Measurements from ENCODE around the gene OR5M11.

OR5M11 gene

DNA sequence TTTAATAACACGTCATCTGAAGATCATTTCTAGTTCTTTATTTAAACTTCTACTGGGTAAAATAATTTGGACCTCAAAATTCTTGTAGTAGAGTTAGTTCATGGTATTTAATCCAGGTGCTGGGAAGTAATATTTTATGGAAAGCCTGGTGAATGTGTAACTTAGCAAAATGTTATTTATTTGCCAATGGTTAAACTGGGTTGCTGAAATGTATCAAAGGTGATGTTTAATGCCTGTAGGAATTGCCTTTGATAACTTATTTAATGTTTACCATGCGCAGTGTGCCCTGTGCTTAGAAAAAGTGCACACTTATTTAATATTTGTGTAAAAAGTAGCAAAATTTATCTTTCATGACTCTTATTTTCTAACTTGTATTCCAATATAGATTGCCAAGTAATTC is 11.2 kb downstream of the OR5M11 start:
- POLR2A ChIA-PET = no interaction called here
- DNase-seq (ENCODE audit: extremely low spot score) = no peak
- TF ChIP-seq, protein P1, sequence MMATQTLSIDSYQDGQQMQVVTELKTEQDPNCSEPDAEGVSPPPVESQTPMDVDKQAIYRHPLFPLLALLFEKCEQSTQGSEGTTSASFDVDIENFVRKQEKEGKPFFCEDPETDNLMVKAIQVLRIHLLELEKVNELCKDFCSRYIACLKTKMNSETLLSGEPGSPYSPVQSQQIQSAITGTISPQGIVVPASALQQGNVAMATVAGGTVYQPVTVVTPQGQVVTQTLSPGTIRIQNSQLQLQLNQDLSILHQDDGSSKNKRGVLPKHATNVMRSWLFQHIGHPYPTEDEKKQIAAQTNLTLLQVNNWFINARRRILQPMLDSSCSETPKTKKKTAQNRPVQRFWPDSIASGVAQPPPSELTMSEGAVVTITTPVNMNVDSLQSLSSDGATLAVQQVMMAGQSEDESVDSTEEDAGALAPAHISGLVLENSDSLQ (IDR thresholded peaks at IDR 0.05) = no peak
- no peak for TF ChIP-seq BHLHE40 (IDR thresholded peaks at IDR 0.05; ENCODE audit: borderline replicate concordance)
- TF ChIP-seq SP1 (IDR thresholded peaks at IDR 0.05) = no peak
- TF ChIP-seq ZNF384 (IDR thresholded peaks at IDR 0.05) = no peak
- no peak for TF ChIP-seq TARDBP (IDR thresholded peaks at IDR 0.05)
- no peak for TF ChIP-seq ELF4 (IDR thresholded peaks at IDR 0.05)
- TF ChIP-seq L3MBTL2 (conservative IDR thresholded peaks at IDR 0.05) = no peak
- TF ChIP-seq LEF1 (IDR thresholded peaks at IDR 0.05; ENCODE audit: borderline replicate concordance) = no peak
- no peak for TF ChIP-seq FOXM1 (IDR thresholded peaks at IDR 0.05; ENCODE audit: borderline replicate concordance)
- TF ChIP-seq CTBP1 (IDR thresholded peaks at IDR 0.05; ENCODE audit: borderline replicate concordance) = no peak
- TF ChIP-seq NFRKB (IDR thresholded peaks at IDR 0.05) = no peak
- no peak for TF ChIP-seq HDGF (IDR thresholded peaks at IDR 0.05; ENCODE audit: borderline replicate concordance)
- no peak for TF ChIP-seq SUZ12 (IDR thresholded peaks at IDR 0.05)
- TF ChIP-seq FOXA1 (IDR thresholded peaks at IDR 0.05) = no peak
- no peak for TF ChIP-seq FOXK2 (IDR thresholded peaks at IDR 0.05)
- no peak for TF ChIP-seq ARNT (IDR thresholded peaks at IDR 0.05)
- CTCF ChIA-PET = no interaction called here

DNA sequence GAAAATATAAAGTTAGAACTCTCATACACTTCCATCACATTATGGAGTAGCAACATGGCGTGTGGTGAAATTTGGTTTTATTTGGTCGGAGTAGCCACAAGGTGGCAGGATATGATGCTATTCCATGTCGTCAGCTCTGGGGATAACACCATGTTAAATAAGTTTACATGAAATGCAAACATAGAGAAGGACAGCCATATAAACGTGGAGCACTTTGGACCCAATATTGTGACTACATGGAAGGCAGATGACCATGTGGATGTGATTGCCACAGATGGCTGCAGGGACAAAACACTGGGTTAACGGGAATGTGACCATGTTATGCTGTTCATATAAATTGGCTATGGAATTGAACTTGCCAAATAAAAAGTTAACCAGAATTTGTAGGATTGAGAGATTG is 21.0 kb downstream of the OR5M11 start:
- POLR2A ChIA-PET = no interaction called here
- CTCF ChIA-PET = no interaction called here
- DNase-seq (ENCODE audit: extremely low spot score) = no peak
- TF ChIP-seq ELF4 (IDR thresholded peaks at IDR 0.05) (no peak), FOXA1 (IDR thresholded peaks at IDR 0.05) (no peak), LEF1 (IDR thresholded peaks at IDR 0.05; ENCODE audit: borderline replicate concordance) (no peak), FOXM1 (IDR thresholded peaks at IDR 0.05; ENCODE audit: borderline replicate concordance) (no peak), TARDBP (IDR thresholded peaks at IDR 0.05) (no peak), BHLHE40 (IDR thresholded peaks at IDR 0.05; ENCODE audit: borderline replicate concordance) (no peak), ARNT (IDR thresholded peaks at IDR 0.05) (no peak), SUZ12 (IDR thresholded peaks at IDR 0.05) (no peak), FOXK2 (IDR thresholded peaks at IDR 0.05) (no peak), ZNF384 (IDR thresholded peaks at IDR 0.05) (no peak), NFRKB (IDR thresholded peaks at IDR 0.05) (no peak), L3MBTL2 (conservative IDR thresholded peaks at IDR 0.05) (no peak), HDGF (IDR thresholded peaks at IDR 0.05; ENCODE audit: borderline replicate concordance) (no peak)
- TF ChIP-seq, protein P1 (IDR thresholded peaks at IDR 0.05) = no peak

DNA sequence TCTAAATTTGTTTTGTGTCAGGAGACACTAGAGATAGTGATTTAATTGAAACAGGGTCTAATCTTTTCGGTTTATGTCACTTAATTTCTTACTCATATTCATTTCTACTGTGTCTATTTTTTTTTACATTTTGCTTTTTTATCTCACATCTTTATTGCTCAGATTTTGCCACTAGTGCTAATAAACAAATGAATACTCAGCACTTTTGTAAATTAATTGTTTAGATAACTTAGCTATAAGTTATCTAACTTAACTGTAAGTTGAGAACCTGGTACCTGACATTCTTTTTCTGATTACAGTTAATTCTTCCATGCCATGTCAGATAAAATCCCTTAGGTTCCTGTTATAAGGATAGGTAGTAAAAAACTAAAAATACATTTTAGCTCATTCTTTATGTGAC is 29.8 kb downstream of the OR5M11 start:
- POLR2A ChIA-PET = no interaction called here
- TF ChIP-seq SUZ12 (IDR thresholded peaks at IDR 0.05) (no peak), ARNT (IDR thresholded peaks at IDR 0.05) (no peak), FOXK2 (IDR thresholded peaks at IDR 0.05) (no peak), HDGF (IDR thresholded peaks at IDR 0.05; ENCODE audit: borderline replicate concordance) (no peak), FOXM1 (IDR thresholded peaks at IDR 0.05; ENCODE audit: borderline replicate concordance) (no peak), TARDBP (IDR thresholded peaks at IDR 0.05) (no peak), ZNF384 (IDR thresholded peaks at IDR 0.05) (no peak), LEF1 (IDR thresholded peaks at IDR 0.05; ENCODE audit: borderline replicate concordance) (no peak), NFRKB (IDR thresholded peaks at IDR 0.05) (no peak), SP1 (IDR thresholded peaks at IDR 0.05) (no peak), ELF4 (IDR thresholded peaks at IDR 0.05) (no peak), CTBP1 (IDR thresholded peaks at IDR 0.05; ENCODE audit: borderline replicate concordance) (no peak)
- TF ChIP-seq, protein P1 (IDR thresholded peaks at IDR 0.05) = no peak
- CTCF ChIA-PET = no interaction called here
- DNase-seq (ENCODE audit: extremely low spot score) = no peak

DNA sequence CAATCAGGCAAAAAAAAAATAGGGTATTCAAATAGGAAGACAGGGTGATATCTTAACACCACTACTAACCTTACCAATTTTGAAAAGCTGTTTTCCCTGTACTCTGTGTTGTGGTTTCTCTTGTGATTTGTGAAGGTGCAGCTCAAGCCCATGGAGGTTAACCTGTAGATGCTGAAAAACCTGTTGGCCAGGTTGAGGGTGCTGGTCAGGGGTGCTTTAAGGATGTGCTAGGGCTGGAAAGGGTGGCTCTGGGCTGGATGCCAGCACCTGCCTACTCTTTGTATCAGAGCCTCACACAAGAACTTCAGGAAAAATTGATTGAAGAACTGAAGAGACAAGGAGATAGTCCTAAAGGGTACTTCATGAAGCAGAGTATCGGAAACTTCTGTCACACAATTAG is 33.6 kb downstream of the OR5M11 start:
- TF ChIP-seq NFRKB (IDR thresholded peaks at IDR 0.05) = no peak
- no peak for TF ChIP-seq LEF1 (IDR thresholded peaks at IDR 0.05; ENCODE audit: borderline replicate concordance)
- no peak for TF ChIP-seq SP1 (IDR thresholded peaks at IDR 0.05)
- no peak for TF ChIP-seq TARDBP (IDR thresholded peaks at IDR 0.05)
- no peak for TF ChIP-seq ELF4 (IDR thresholded peaks at IDR 0.05)
- no peak for TF ChIP-seq FOXK2 (IDR thresholded peaks at IDR 0.05)
- TF ChIP-seq, protein P1 (IDR thresholded peaks at IDR 0.05) = no peak
- TF ChIP-seq SUZ12 (IDR thresholded peaks at IDR 0.05) = no peak
- no peak for TF ChIP-seq HDGF (IDR thresholded peaks at IDR 0.05; ENCODE audit: borderline replicate concordance)
- no peak for TF ChIP-seq L3MBTL2 (conservative IDR thresholded peaks at IDR 0.05)
- TF ChIP-seq CTBP1 (IDR thresholded peaks at IDR 0.05; ENCODE audit: borderline replicate concordance) = no peak
- TF ChIP-seq ARNT (IDR thresholded peaks at IDR 0.05) = no peak
- no peak for TF ChIP-seq FOXM1 (IDR thresholded peaks at IDR 0.05; ENCODE audit: borderline replicate concordance)
- no peak for TF ChIP-seq BHLHE40 (IDR thresholded peaks at IDR 0.05; ENCODE audit: borderline replicate concordance)
- TF ChIP-seq FOXA1 (IDR thresholded peaks at IDR 0.05) = no peak
- DNase-seq (ENCODE audit: extremely low spot score) = no peak
- POLR2A ChIA-PET = no interaction called here
- CTCF ChIA-PET = no interaction called here

DNA sequence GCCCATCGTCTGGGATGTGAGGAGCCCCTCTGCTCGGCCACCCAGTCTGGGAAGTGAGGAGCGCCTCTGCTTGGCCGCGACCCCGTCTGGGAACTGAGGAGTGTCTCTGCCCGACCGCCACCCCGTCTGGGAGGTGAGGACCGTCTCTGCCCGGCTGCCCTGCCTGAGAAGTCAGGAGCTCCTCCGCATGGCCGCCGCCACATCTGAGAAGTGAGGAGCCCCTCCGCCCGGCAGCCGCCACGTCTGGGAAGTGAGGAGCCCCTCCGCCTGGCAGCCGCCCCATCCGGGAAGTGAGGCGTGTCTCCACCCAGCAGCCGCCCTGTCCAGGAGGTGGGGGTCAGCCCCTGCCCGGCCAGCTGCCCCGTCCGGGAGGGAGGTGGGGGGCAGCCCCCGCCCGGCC is 46.0 kb downstream of the OR5M11 start:
- CTCF ChIA-PET = no interaction called here
- TF ChIP-seq SP1 (IDR thresholded peaks at IDR 0.05) = no peak
- TF ChIP-seq ARNT (IDR thresholded peaks at IDR 0.05) = no peak
- TF ChIP-seq ZNF384 (IDR thresholded peaks at IDR 0.05) = no peak
- no peak for TF ChIP-seq NFRKB (IDR thresholded peaks at IDR 0.05)
- TF ChIP-seq L3MBTL2 (conservative IDR thresholded peaks at IDR 0.05) = no peak
- TF ChIP-seq BHLHE40 (IDR thresholded peaks at IDR 0.05; ENCODE audit: borderline replicate concordance) = no peak
- no peak for TF ChIP-seq FOXM1 (IDR thresholded peaks at IDR 0.05; ENCODE audit: borderline replicate concordance)
- TF ChIP-seq TARDBP (IDR thresholded peaks at IDR 0.05) = no peak
- TF ChIP-seq, protein P1 (IDR thresholded peaks at IDR 0.05) = no peak
- TF ChIP-seq ELF4 (IDR thresholded peaks at IDR 0.05) = no peak
- no peak for TF ChIP-seq FOXA1 (IDR thresholded peaks at IDR 0.05)
- no peak for TF ChIP-seq FOXK2 (IDR thresholded peaks at IDR 0.05)
- TF ChIP-seq LEF1 (IDR thresholded peaks at IDR 0.05; ENCODE audit: borderline replicate concordance) = no peak
- TF ChIP-seq CTBP1 (IDR thresholded peaks at IDR 0.05; ENCODE audit: borderline replicate concordance) = no peak
- TF ChIP-seq SUZ12 (IDR thresholded peaks at IDR 0.05) = no peak
- no peak for TF ChIP-seq HDGF (IDR thresholded peaks at IDR 0.05; ENCODE audit: borderline replicate concordance)
- DNase-seq (ENCODE audit: extremely low spot score) = no peak
- POLR2A ChIA-PET = no interaction called here
